ENCODE data around the gene OR52E1.

- no peak for TF ChIP-seq CTCF (IDR thresholded peaks at IDR 0.05)
- no peak for TF ChIP-seq POLR2AphosphoS5 (IDR thresholded peaks at IDR 0.05)
Measured at GRCh38 chr11:5117588-5117987, 48.2 kb downstream of the OR52E1 start.

Data from prostate gland (tissue), 2 donors.